PC-9 (cell line): ENCODE results near the gene FAM151A.

Experiments
- CTCF ChIP-seq: fragments of 200-600 bp; sonication (generic); conservative IDR thresholded peaks from 2 replicates; pipeline ENCODE4 v1.6.1; 2017; ENCODE audit warnings: mixed run types, antibody characterized with exemption, mild to moderate bottlenecking, moderate library complexity
- EZH2 ChIP-seq: fragments of 200-600 bp; sonication (generic); IDR thresholded peaks from 2 replicates; pipeline ENCODE4 v1.8.0; 2017; ENCODE audit warnings: antibody characterized with exemption, low read depth

- TF ChIP-seq CTCF (no peak), EZH2 (no peak)
Measured at GRCh38 chr1:54608566-54609230, 14.6 kb downstream of the FAM151A start.
